B cell (primary cell): ENCODE data around the gene ZNF525. TPM values are rescaled to one million over a fixed set of nuclear protein-coding genes. Genes with fewer than 3 reads are reported as not detected.

Experiments
- ATAC-seq: fragments of 200-7000 bp; cut with Tn5 transposase; one replicate; pipeline ENCODE4 v1.10.0; 2021; ENCODE audit warnings: low read depth, mild to moderate bottlenecking, moderate number of reproducible peaks, moderate library complexity
- CTCF ChIA-PET: fragments of 350-600 bp; sonication (Branson Sonifier 250); formaldehyde crosslinking; loops from one replicate; lab custom pipeline; 2021; ENCODE audit warnings: antibody characterized with exemption, inconsistent platforms; lab: Charles Lee
- POLR2A ChIA-PET: fragments of 350-600 bp; sonication (Branson Sonifier 250); formaldehyde crosslinking; loops from one replicate; lab custom pipeline; 2021; ENCODE audit warnings: antibody characterized with exemption; lab: Charles Lee
- DNase-seq: peaks from one replicate; pipeline ENCODE4 v3.0.0; 2013
- H2AFZ ChIP-seq: 2 replicates; pipeline ENCODE4 v1.6.1; 2012; ENCODE audit warnings: mild to moderate bottlenecking, low read depth, low read length; ENCODE audit not compliant: insufficient read depth, poor library complexity, severe bottlenecking
- H3K27ac ChIP-seq, 2 donors: 1 replicate in 1 of 2; 2 replicates in 1 of 2; pipeline ENCODE4 v1.5.1; 2012 to 2013; ENCODE audit warnings: low read length in 2 of 2, mild to moderate bottlenecking in 2 of 2, moderate library complexity in 1 of 2
- H3K27me3 ChIP-seq, 4 experiments: fragments of 200-600 bp in 1 of 4; sonication (generic) in 1 of 4; replicated peaks in 1 of 4; 1 replicate in 2 of 4; 2 replicates in 2 of 4; pipeline versions ENCODE4 v1.6.1 to v1.7.0; 2013 to 2016; ENCODE audit warnings: low read length in 3 of 4, mild to moderate bottlenecking in 2 of 4, mixed read lengths in 1 of 4, moderate library complexity in 1 of 4; ENCODE audit not compliant: insufficient read depth in 4 of 4, control insufficient read depth in 3 of 4; ENCODE audit errors: control extremely low read depth in 1 of 4
- H3K36me3 ChIP-seq, 2 experiments: replicated peaks in 1 of 2; 1 replicate in 1 of 2; 2 replicates in 1 of 2; pipeline versions ENCODE4 v1.6.1 to v1.7.1; 2013; ENCODE audit warnings: low read length in 1 of 2; ENCODE audit not compliant: insufficient read depth in 2 of 2, control insufficient read depth in 1 of 2; ENCODE audit errors: control extremely low read depth in 1 of 2, extremely low read depth in 1 of 2
- H3K4me1 ChIP-seq, 2 donors: fragments of 200-600 bp in 1 of 2; sonication (generic) in 1 of 2; 1 replicate in 1 of 2; 2 replicates in 1 of 2; pipeline versions ENCODE4 v1.5.1 to v1.6.1; 2013 to 2017; ENCODE audit warnings: low read length in 2 of 2; ENCODE audit not compliant: control insufficient read depth in 2 of 2, insufficient read depth in 2 of 2
- H3K4me2 ChIP-seq: replicated peaks from 2 replicates; pipeline ENCODE3; 2012; ENCODE audit warnings: mild to moderate bottlenecking, low read depth, low read length; ENCODE audit not compliant: poor library complexity, severe bottlenecking
- H3K4me3 ChIP-seq, 5 experiments: fragments of 200-600 bp in 1 of 5; sonication (generic) in 1 of 5; 1 replicate in 3 of 5; 2 replicates in 2 of 5; pipeline versions ENCODE4 v1.5.1 to v1.7.0; 2011 to 2016; ENCODE audit warnings: low read length in 4 of 5, mild to moderate bottlenecking in 4 of 5, low read depth in 2 of 5, control low read depth in 1 of 5, moderate library complexity in 1 of 5; ENCODE audit not compliant: insufficient read depth in 1 of 5; ENCODE audit errors: control extremely low read depth in 1 of 5, extremely low read depth in 1 of 5
- H3K79me2 ChIP-seq: fragments of 200-600 bp; sonication (generic); one replicate; pipeline ENCODE4 v1.6.0; 2016; ENCODE audit warnings: low read length; ENCODE audit not compliant: control insufficient read depth, insufficient read depth
- H3K9ac ChIP-seq: fragments of 200-600 bp; sonication (generic); 2 replicates; pipeline ENCODE4 v1.6.1; 2017; ENCODE audit warnings: mild to moderate bottlenecking, low read length, moderate library complexity
- H3K9me3 ChIP-seq, 3 donors: one replicate each; pipeline versions ENCODE4 v1.6.1 to v1.7.1; 2013; ENCODE audit warnings: low read length in 2 of 3; ENCODE audit not compliant: control insufficient read depth in 2 of 3, insufficient read depth in 1 of 3; ENCODE audit errors: control extremely low read depth in 1 of 3
- H4K20me1 ChIP-seq: 2 replicates; pipeline ENCODE4 v1.6.0; 2012; ENCODE audit warnings: mild to moderate bottlenecking, low read length; ENCODE audit not compliant: insufficient read depth, control insufficient read depth, poor library complexity, severe bottlenecking
- H3K27ac Mint-ChIP-seq: one replicate; pipeline ENCODE4 v1.8.0; 2021; ENCODE audit warnings: mixed read lengths
- H3K27me3 Mint-ChIP-seq: one replicate; pipeline ENCODE4 v1.8.0; 2021; ENCODE audit warnings: mixed read lengths
- H3K4me1 Mint-ChIP-seq: one replicate; pipeline ENCODE4 v1.8.0; 2021; ENCODE audit warnings: mixed read lengths
- H3K4me3 Mint-ChIP-seq: one replicate; pipeline ENCODE4 v1.8.0; 2021; ENCODE audit warnings: mixed read lengths
- H3K9me3 Mint-ChIP-seq: one replicate; pipeline ENCODE4 v1.8.0; 2022; ENCODE audit warnings: mixed read lengths; ENCODE audit not compliant: insufficient read depth
- EZH2 ChIP-seq: IDR thresholded peaks from 2 replicates; pipeline ENCODE4 v1.6.1; 2012; ENCODE audit warnings: borderline replicate concordance, low read depth, mild to moderate bottlenecking, moderate library complexity, low read length; ENCODE audit not compliant: insufficient read depth, poor library complexity, severe bottlenecking
- WGBS: methylation state at CpG from one replicate; pipeline ENCODE4 v1.1.5; 2013; ENCODE audit warnings: missing lambda C conversion rate; ENCODE audit not compliant: insufficient coverage; 5-methylcytosine and 5-hydroxymethylcytosine counted together
- intact Hi-C: fragments of 100-400 bp; cut with micrococcal nuclease; formaldehyde crosslinking; loops from one replicate; pipeline ENCODE4 v1.10.0; 2022
- polyA plus RNA-seq: library from polyadenylated mRNA; depleted of rRNA; stranded (reverse); fragments of >200 nt; gene quantifications from 2 replicates; pipeline ENCODE4 v1.2.3, GENCODE V29; 2012
- small RNA-seq: library from RNA; depleted of rRNA; stranded (forward); fragments of <200 nt; gene quantifications from one replicate; pipeline ENCODE3, GENCODE V24; 2012; ENCODE audit warnings: low replicate concordance, low read depth; ENCODE audit not compliant: insufficient read length
- total RNA-seq, 2 donors: library from RNA; stranded (reverse); fragments of 120-200 nt in 1 of 2; gene quantifications; 1 replicate in 1 of 2; 2 replicates in 1 of 2; pipeline versions ENCODE4 v1.2.3 to v1.2.4, GENCODE V29; 2013 to 2022
- TF ChIP-seq, protein P1 (sequence below): fragments of 200-600 bp; IDR thresholded peaks from one replicate; pipeline ENCODE4 v1.8.0; 2022; ENCODE audit warnings: antibody characterized with exemption, mild to moderate bottlenecking

The ZNF525 gene
- total and polyA plus RNA-seq, 2 donors (not counting 1 experiment from before 2014, with no cell fraction given), result 7.5 to 33.8 TPM

- H4K20me1 ChIP-seq, result no peaks in the 10 kb centered on the region
- peaks cover 34% of the 10 kb centered on the region for H3K4me1 Mint-ChIP-seq
- peaks cover 0 to 14% (median 0%) of the 10 kb centered on the region in 3 donors for H3K9me3 ChIP-seq
- POLR2A ChIA-PET, result interaction anchor here (0.9 to 1.4 kb wide), 2 partner anchors 36 to 237 kb away, joined by 3 to 4 read pairs; no protein-coding TSS in a partner anchor
- WGBS, result under 1% methylated on average over 28 of the region's 30 CpGs
- no peaks in the 10 kb centered on the region for H3K27me3 ChIP-seq
- DNase-seq (no peak), ATAC-seq (peak; percentile 13)
- H3K4me3 Mint-ChIP-seq, result peak overlapping the region; percentile 95
- H3K4me3 ChIP-seq, result peak overlapping the region; percentile 60 to 83 (median 79)
- peak overlapping the region; percentile 87 for H3K9ac ChIP-seq
- H3K4me2 ChIP-seq, result peak overlapping the region; percentile 91
- H3K4me1 ChIP-seq, result peaks cover 10 to 13% of the 10 kb centered on the region in 2 donors
- intact Hi-C loops, result no loop called here
- H3K79me2 ChIP-seq, result peaks cover 54% of the 10 kb centered on the region
- H2AFZ ChIP-seq, result peak overlapping the region; percentile 91
- H3K27ac Mint-ChIP-seq, result peak overlapping the region; percentile 89
- TF ChIP-seq, protein P1, sequence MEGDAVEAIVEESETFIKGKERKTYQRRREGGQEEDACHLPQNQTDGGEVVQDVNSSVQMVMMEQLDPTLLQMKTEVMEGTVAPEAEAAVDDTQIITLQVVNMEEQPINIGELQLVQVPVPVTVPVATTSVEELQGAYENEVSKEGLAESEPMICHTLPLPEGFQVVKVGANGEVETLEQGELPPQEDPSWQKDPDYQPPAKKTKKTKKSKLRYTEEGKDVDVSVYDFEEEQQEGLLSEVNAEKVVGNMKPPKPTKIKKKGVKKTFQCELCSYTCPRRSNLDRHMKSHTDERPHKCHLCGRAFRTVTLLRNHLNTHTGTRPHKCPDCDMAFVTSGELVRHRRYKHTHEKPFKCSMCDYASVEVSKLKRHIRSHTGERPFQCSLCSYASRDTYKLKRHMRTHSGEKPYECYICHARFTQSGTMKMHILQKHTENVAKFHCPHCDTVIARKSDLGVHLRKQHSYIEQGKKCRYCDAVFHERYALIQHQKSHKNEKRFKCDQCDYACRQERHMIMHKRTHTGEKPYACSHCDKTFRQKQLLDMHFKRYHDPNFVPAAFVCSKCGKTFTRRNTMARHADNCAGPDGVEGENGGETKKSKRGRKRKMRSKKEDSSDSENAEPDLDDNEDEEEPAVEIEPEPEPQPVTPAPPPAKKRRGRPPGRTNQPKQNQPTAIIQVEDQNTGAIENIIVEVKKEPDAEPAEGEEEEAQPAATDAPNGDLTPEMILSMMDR, result no peak
- no peak for TF ChIP-seq EZH2
- no peaks in the 10 kb centered on the region for H3K9me3 Mint-ChIP-seq
- H3K36me3 ChIP-seq, result peaks cover 0 to 22% of the 10 kb centered on the region in 2 experiments
- CTCF ChIA-PET, result no interaction called here
- peak overlapping the region; percentile 61 to 82 for H3K27ac ChIP-seq
- no peaks in the 10 kb centered on the region for H3K27me3 Mint-ChIP-seq
These were observed 66.7 kb downstream of the ZNF525 start for GRCh38 chr19:53432088-53432661.

Small RNA genes within 50 kb of the gene (small RNA-seq; reads per million reads assigned to genes)
- not detected for gene RPL39P36

Other genes starting within 250 kb of the ZNF525 start
- gene ZNF415, start 232.8 kb upstream of the ZNF525 start, total RNA-seq, result 6.7 and 8.2 TPM in 2 replicates
- gene ZNF415, start 232.8 kb upstream of the ZNF525 start, polyA plus RNA-seq, result 4.2 and 4.5 TPM in 2 replicates
- gene ZNF347, start 206.7 kb upstream of the ZNF525 start, total RNA-seq, result 31.6 and 40.5 TPM in 2 replicates
- 3.0 and 3.3 TPM in 2 replicates for gene ZNF347, start 206.7 kb upstream of the ZNF525 start, polyA plus RNA-seq
- 16.3 and 18.1 TPM in 2 replicates for gene ZNF665, start 172.3 kb upstream of the ZNF525 start, total RNA-seq
- 7.0 and 12.8 TPM in 2 replicates for gene ZNF665, start 172.3 kb upstream of the ZNF525 start, polyA plus RNA-seq
- gene ZNF677, start 110.8 kb upstream of the ZNF525 start, total RNA-seq, result 19.3 and 19.4 TPM in 2 replicates
- gene ZNF677, start 110.8 kb upstream of the ZNF525 start, polyA plus RNA-seq, result 11.1 and 12.5 TPM in 2 replicates
- gene VN1R2, start 107.4 kb upstream of the ZNF525 start, total RNA-seq, result not detected in 2 replicates
- gene VN1R2, start 107.4 kb upstream of the ZNF525 start, polyA plus RNA-seq, result not detected in 2 replicates
- not detected in 2 replicates for gene VN1R4, start 98.0 kb upstream of the ZNF525 start, total RNA-seq
- not detected in 2 replicates for gene VN1R4, start 98.0 kb upstream of the ZNF525 start, polyA plus RNA-seq
- 16.9 and 17.4 TPM in 2 replicates for gene ZNF845, start 32.0 kb upstream of the ZNF525 start, total RNA-seq
- gene ZNF845, start 32.0 kb upstream of the ZNF525 start, polyA plus RNA-seq, result 2.3 and 2.4 TPM in 2 replicates
- gene ZNF765, start 29.4 kb downstream of the ZNF525 start, total RNA-seq, result 24.0 and 26.6 TPM in 2 replicates
- 5.3 and 10.7 TPM in 2 replicates for gene ZNF765, start 29.4 kb downstream of the ZNF525 start, polyA plus RNA-seq
- 14.9 and 18.9 TPM in 2 replicates for gene ZNF761, start 66.3 kb downstream of the ZNF525 start, total RNA-seq
- 10.4 and 12.1 TPM in 2 replicates for gene ZNF761, start 66.3 kb downstream of the ZNF525 start, polyA plus RNA-seq
- gene ZNF813, start 102.0 kb downstream of the ZNF525 start, total RNA-seq, result 7.8 and 10.8 TPM in 2 replicates
- 1.2 and 1.5 TPM in 2 replicates for gene ZNF813, start 102.0 kb downstream of the ZNF525 start, polyA plus RNA-seq
- gene ZNF331, start 172.4 kb downstream of the ZNF525 start, total RNA-seq, result 60.1 and 68.2 TPM in 2 replicates
- gene ZNF331, start 172.4 kb downstream of the ZNF525 start, polyA plus RNA-seq, result 21.6 and 109 TPM in 2 replicates